ENCODE results near the gene SPATA2L. TPM values are rescaled to one million over a fixed set of nuclear protein-coding genes. Genes with fewer than 3 reads are reported as not detected.
"Not testable (repeated sequence)": the region's sequence is repeated elsewhere in the genome, so short reads cannot be mapped to it uniquely, and the experiment has no call there.

Gene SPATA2L
- total RNA-seq, 4 donors from 2014 or later: 14.1 to 32.3 (median 21.5) TPM

DNA sequence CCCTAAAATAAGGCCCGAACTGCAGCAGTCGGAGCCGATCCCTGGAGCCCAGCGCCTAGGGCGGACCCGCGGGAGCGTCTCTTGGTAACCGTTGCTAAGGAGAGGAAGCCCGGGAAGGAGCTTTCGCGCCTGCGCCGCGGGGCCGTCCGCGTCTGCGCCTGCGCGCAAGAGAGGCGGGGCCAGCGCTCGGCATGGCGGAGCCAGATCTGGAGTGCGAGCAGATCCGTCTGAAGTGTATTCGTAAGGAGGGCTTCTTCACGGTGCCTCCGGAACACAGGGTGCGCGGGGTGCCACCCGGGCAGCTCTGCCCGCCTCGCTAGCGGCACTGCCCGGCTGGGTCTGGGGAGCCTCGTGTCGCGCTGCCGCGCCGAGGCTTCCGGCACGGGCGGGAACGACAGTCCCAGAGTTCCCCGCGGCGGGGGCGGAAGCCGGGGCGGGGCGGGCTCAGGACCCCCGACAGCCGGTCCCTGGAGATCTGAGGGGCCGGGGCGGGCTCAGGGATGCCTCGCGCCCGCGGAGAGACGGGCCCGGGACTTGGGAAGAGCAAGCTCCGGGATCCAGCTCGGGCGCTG is 14.9 kb downstream of the SPATA2L start, which contains the start of gene CDK10:
CDK10 (plus strand) TSS at position 170 of the 572 bp plus-strand sequence; CDS start at position 192, 22 bp downstream.
- no peaks in the 10 kb centered on the region for H3K9me3 ChIP-seq
- peak within 1 kb of the TSS; percentile 71 for H3K4me3 ChIP-seq
- peak within 1 kb of the TSS; percentile 82 for H3K27ac ChIP-seq
- H3K36me3 ChIP-seq: peaks cover 22% of the 10 kb centered on the region
- peak; percentile 89 to 92 for DNase-seq (ENCODE audit: low spot score in 2 of 2)
- peaks cover 21% of the 10 kb centered on the region for H3K4me1 ChIP-seq
- no peaks in the 10 kb centered on the region for H3K27me3 ChIP-seq
- WGBS: 0% methylated on average over 21 of the region's 67 CpGs
- no peak for TF ChIP-seq EP300 (IDR thresholded peaks at IDR 0.05)
- peak in 1 of 2 donors; percentile 21 for TF ChIP-seq POLR2A (IDR thresholded peaks at IDR 0.05)
- TF ChIP-seq, protein P1, sequence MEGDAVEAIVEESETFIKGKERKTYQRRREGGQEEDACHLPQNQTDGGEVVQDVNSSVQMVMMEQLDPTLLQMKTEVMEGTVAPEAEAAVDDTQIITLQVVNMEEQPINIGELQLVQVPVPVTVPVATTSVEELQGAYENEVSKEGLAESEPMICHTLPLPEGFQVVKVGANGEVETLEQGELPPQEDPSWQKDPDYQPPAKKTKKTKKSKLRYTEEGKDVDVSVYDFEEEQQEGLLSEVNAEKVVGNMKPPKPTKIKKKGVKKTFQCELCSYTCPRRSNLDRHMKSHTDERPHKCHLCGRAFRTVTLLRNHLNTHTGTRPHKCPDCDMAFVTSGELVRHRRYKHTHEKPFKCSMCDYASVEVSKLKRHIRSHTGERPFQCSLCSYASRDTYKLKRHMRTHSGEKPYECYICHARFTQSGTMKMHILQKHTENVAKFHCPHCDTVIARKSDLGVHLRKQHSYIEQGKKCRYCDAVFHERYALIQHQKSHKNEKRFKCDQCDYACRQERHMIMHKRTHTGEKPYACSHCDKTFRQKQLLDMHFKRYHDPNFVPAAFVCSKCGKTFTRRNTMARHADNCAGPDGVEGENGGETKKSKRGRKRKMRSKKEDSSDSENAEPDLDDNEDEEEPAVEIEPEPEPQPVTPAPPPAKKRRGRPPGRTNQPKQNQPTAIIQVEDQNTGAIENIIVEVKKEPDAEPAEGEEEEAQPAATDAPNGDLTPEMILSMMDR (IDR thresholded peaks at IDR 0.05): no peak
- TF ChIP-seq POLR2AphosphoS5 (IDR thresholded peaks at IDR 0.05): peak in 1 of 3 donors; percentile 53

DNA sequence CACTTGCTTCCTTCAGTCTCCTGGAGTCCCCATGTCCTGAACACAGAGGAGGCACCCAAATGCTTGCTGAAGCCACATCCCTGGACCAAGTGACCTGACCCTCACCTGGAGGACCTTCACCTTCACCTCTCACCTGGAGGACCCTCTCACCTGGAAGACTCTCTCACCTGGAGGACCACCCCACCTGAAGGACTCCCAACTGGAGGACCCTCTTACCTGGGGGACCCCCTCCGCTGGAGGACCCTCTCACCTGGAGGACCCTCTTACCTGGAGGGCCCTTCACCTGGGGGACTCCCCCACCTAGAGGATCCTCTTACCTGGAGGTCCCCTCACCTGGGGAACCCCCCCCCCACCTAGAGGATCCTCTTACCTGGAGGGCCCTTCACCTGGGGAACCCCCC is 15.6 kb downstream of the SPATA2L start:
- Histone ChIP-seq H3K27me3 (no peaks in the 10 kb centered on the region), H3K4me3 (peak overlapping the region; percentile 71), H3K4me1 (peaks cover 21% of the 10 kb centered on the region), H3K36me3 (peaks cover 15% of the 10 kb centered on the region), H3K27ac (no peak overlapping the region), H3K9me3 (no peaks in the 10 kb centered on the region)
- no peak for DNase-seq (ENCODE audit: low spot score in 2 of 2)
- WGBS: 90% methylated on average over 1 of the region's 1 CpG
- TF ChIP-seq POLR2A (IDR thresholded peaks at IDR 0.05): no peak
- no peak for TF ChIP-seq EP300 (IDR thresholded peaks at IDR 0.05)

DNA sequence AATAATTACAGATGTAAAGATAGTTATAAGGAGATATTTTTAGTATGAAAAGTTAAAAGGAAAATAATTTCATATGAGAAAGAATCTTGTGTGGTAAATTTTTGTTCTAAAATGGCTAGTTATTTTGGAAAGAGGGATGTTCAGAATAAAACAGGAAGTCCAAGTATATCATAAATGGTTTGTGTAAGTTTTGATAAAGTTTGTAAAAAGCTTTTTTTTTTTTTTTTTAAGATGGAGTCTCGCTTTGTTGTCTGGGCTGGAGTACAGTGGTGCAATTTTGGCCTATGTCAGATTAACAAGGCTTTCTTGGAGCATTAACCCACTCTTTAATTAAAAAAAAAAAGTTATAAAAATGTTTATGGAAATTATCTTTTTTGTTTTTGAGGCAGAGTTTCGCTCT is 23.2 kb downstream of the SPATA2L start:
- 99% methylated on average over 2 of the region's 2 CpGs for WGBS
- H3K27ac ChIP-seq: no peak overlapping the region
- no peak for DNase-seq (ENCODE audit: low spot score in 2 of 2)
- no peaks in the 10 kb centered on the region for H3K4me1 ChIP-seq
- TF ChIP-seq POLR2A (IDR thresholded peaks at IDR 0.05): no peak
- TF ChIP-seq, protein P1 (IDR thresholded peaks at IDR 0.05): no peak
- no peak for TF ChIP-seq POLR2AphosphoS5 (IDR thresholded peaks at IDR 0.05)
- TF ChIP-seq EP300 (IDR thresholded peaks at IDR 0.05): no peak
- H3K36me3 ChIP-seq: no peaks in the 10 kb centered on the region
- no peaks in the 10 kb centered on the region for H3K27me3 ChIP-seq
- H3K9me3 ChIP-seq: no peaks in the 10 kb centered on the region
- H3K4me3 ChIP-seq: no peak overlapping the region

DNA sequence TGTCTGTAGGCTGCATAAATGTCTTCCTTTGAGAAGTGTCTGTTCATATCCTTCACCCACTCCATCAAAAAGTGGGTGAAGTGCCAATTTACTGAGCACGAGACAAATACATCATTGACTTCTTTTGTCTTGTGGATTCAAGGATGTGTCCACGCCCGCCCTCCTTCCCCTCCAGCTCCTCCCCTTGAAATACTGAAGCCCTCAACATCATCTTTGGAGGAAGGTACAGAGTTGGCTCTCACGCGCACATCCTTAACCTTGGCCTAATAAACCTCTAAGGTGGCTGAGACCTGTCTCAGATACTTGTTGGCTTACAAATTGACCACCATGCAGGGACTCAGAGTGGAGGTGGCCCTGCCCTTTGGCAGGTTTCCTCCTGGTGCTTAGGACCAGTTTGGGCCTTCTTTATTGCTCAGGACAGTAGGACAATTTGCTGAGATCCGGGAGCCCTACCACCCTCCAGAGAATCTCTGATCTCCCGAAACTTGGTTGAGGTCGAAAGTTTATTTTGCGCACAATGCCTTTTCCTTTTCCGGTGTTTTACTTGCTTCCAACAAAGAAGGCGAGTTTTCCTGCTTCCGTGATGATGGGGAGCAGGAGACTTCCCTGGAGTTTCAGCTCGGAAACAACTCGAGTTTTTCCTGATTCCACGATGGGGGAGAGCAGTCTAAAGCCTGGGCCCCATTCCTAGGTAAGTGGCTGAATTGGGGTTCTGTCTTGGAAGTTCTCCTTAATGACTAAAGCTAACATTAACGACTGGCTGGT is 29.1 kb downstream of the SPATA2L start:
- H3K36me3 ChIP-seq: no peaks in the 10 kb centered on the region
- TF ChIP-seq, protein P1 (IDR thresholded peaks at IDR 0.05): no peak
- TF ChIP-seq POLR2A (IDR thresholded peaks at IDR 0.05): no peak
- no peak for TF ChIP-seq POLR2AphosphoS5 (IDR thresholded peaks at IDR 0.05)
- TF ChIP-seq EP300 (IDR thresholded peaks at IDR 0.05): no peak
- H3K4me1 ChIP-seq: no peaks in the 10 kb centered on the region
- H3K9me3 ChIP-seq: no peaks in the 10 kb centered on the region
- no peak for DNase-seq (ENCODE audit: low spot score in 2 of 2)
- no peaks in the 10 kb centered on the region for H3K27me3 ChIP-seq
- no peak overlapping the region for H3K4me3 ChIP-seq
- 93% methylated on average over 16 of the region's 16 CpGs for WGBS
- no peak overlapping the region for H3K27ac ChIP-seq

DNA sequence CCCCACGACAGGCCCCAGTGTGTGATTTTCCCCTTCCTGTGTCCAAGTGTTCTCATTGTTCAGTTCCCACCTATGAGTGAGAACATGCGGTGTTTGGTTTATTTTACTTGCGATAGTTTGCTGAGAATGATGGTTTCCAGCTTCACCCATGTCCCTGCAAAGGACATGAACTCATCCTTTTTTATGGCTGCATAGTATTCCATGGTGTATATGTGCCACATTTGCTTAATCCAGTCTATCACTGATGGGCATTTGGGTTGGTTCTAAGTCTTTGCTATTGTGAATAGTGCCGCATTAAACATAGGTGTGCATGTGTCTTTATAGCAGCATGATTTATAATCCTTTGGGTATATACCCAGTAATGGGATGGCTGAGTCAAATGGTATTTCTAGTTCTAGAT is 29.9 kb downstream of the SPATA2L start:
- not testable (repeated sequence) for H3K4me3 ChIP-seq; H3K36me3 ChIP-seq; DNase-seq (ENCODE audit: low spot score in 2 of 2); H3K4me1 ChIP-seq; H3K27ac ChIP-seq; H3K27me3 ChIP-seq; H3K9me3 ChIP-seq
- WGBS: 90% methylated on average over 4 of the region's 4 CpGs
